Neural crest cell (in vitro differentiated cells): ENCODE data around the gene GPN3. TPM values are rescaled to one million over a fixed set of nuclear protein-coding genes. Genes with fewer than 3 reads are reported as not detected.
"Not testable (repeated sequence)": the region's sequence is repeated elsewhere in the genome, so short reads cannot be mapped to it uniquely, and the experiment has no call there.

Experiments used
- DNase-seq: peaks from one replicate; pipeline ENCODE4 v3.0.0; 2021; ENCODE audit warnings: low read depth, mixed read lengths, low spot score
- H3K27ac Mint-ChIP-seq: one replicate; pipeline ENCODE4 v1.8.0; 2021; ENCODE audit warnings: mild to moderate bottlenecking, mixed read lengths; ENCODE audit not compliant: unreplicated experiment
- H3K27me3 Mint-ChIP-seq: 2 replicates; pipeline ENCODE4 v1.8.0; 2021; ENCODE audit warnings: low read depth, mild to moderate bottlenecking, mixed read lengths
- H3K36me3 Mint-ChIP-seq: 2 replicates; pipeline ENCODE4 v1.8.0; 2021; ENCODE audit warnings: low read depth, mild to moderate bottlenecking, mixed read lengths
- H3K4me1 Mint-ChIP-seq: 2 replicates; pipeline ENCODE4 v1.8.0; 2021; ENCODE audit warnings: mixed read lengths
- H3K4me3 Mint-ChIP-seq: one replicate; pipeline ENCODE4 v1.8.0; 2021; ENCODE audit warnings: mild to moderate bottlenecking, mixed read lengths
- H3K9me3 Mint-ChIP-seq: 2 replicates; pipeline ENCODE4 v1.8.0; 2021; ENCODE audit warnings: mixed read lengths
- total RNA-seq: library from RNA; stranded (reverse); gene quantifications from 2 replicates; pipeline ENCODE4 v1.2.1, GENCODE V29; 2021
- TF ChIP-seq, protein P1 (sequence below): fragments of 200-600 bp; sonication (generic); conservative IDR thresholded peaks from 2 replicates; pipeline ENCODE4 v1.5.0; 2021; ENCODE audit warnings: antibody characterized with exemption, mild to moderate bottlenecking

Gene GPN3
- total RNA-seq, 1 donor from 2014 or later: 28.1 TPM

DNA sequence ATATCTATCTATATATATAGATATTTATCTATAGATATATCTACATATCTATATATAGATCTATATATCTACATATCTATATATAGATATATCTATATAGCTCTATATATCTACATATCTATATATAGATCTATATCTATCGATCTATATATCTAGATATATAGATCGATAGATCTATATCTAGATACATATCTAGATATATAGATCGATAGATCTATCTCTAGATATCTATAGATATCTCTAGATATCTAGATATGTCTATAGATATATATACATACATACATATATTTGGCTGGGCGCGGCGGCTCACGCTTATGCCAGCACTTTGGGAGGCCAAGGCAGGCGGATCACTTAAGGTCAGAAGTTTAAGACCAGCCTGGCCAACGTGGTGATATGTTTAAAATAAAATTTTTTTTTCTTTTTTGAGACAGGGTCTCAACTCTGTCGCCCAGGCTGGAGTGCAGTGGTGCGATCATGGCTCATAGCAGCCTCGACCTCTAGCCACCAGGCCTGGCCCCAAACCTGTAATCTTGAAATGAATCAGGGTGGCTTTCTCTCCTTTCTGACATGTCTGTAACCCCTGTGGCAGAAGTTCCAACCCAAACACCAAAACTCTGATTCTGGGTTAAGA lies 36.0 kb downstream of the GPN3 start:
- DNase-seq: no peak
- peaks cover 12% of the 10 kb centered on the region for H3K36me3 Mint-ChIP-seq
- H3K27ac Mint-ChIP-seq: no peak overlapping the region
- H3K4me3 Mint-ChIP-seq: no peak overlapping the region
- no peaks in the 10 kb centered on the region for H3K9me3 Mint-ChIP-seq
- peaks cover 4% of the 10 kb centered on the region for H3K4me1 Mint-ChIP-seq
- H3K27me3 Mint-ChIP-seq: no peaks in the 10 kb centered on the region
- TF ChIP-seq, protein P1, sequence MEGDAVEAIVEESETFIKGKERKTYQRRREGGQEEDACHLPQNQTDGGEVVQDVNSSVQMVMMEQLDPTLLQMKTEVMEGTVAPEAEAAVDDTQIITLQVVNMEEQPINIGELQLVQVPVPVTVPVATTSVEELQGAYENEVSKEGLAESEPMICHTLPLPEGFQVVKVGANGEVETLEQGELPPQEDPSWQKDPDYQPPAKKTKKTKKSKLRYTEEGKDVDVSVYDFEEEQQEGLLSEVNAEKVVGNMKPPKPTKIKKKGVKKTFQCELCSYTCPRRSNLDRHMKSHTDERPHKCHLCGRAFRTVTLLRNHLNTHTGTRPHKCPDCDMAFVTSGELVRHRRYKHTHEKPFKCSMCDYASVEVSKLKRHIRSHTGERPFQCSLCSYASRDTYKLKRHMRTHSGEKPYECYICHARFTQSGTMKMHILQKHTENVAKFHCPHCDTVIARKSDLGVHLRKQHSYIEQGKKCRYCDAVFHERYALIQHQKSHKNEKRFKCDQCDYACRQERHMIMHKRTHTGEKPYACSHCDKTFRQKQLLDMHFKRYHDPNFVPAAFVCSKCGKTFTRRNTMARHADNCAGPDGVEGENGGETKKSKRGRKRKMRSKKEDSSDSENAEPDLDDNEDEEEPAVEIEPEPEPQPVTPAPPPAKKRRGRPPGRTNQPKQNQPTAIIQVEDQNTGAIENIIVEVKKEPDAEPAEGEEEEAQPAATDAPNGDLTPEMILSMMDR: no peak

DNA sequence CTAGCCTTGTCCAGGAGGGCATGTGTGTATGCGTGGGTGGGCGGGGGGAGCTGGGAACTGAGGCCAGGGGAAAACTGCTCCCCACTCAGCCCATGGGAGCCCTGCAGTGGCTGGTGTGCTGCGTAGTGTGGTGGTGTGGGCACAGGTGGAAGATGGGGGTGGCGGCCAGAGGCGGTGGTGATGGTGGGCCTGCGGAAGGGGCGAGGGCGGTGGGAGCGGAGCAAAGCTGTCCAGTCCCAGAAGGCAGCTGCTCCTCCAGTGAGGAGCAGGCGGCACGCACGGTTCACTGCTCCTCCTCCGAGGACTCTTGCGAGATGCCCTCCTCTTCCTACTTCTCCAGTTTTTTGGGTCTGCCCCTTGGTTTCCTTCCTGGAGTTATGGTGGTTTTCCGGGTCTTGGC lies 38.4 kb downstream of the GPN3 start:
- not testable (repeated sequence) for H3K27me3 Mint-ChIP-seq

GRCh38 chr12:110426406-110426805 lies 41.7 kb downstream of the GPN3 start:
- no peaks in the 10 kb centered on the region for H3K27me3 Mint-ChIP-seq
- H3K4me1 Mint-ChIP-seq: peaks cover 2% of the 10 kb centered on the region
- H3K27ac Mint-ChIP-seq: no peak overlapping the region

More for the DNA sequence above, 38.4 kb downstream of the GPN3 start:
- H3K27ac Mint-ChIP-seq, H3K36me3 Mint-ChIP-seq, H3K4me1 Mint-ChIP-seq, DNase-seq, H3K9me3 Mint-ChIP-seq, H3K4me3 Mint-ChIP-seq: not testable (repeated sequence)

GRCh38 chr12:110424237-110424636 lies 43.8 kb downstream of the GPN3 start:
- Mint-ChIP-seq H3K9me3 (no peaks in the 10 kb centered on the region), H3K36me3 (no peaks in the 10 kb centered on the region), H3K27me3 (no peaks in the 10 kb centered on the region), H3K4me1 (no peaks in the 10 kb centered on the region), H3K27ac (no peak overlapping the region), H3K4me3 (no peak overlapping the region)
- DNase-seq: no peak
- TF ChIP-seq, protein P1: no peak

More at GRCh38 chr12:110426406-110426805, 41.7 kb downstream of the GPN3 start:
- no peaks in the 10 kb centered on the region for H3K9me3 Mint-ChIP-seq
- TF ChIP-seq, protein P1: no peak
- H3K36me3 Mint-ChIP-seq: no peaks in the 10 kb centered on the region
- DNase-seq: no peak
- H3K4me3 Mint-ChIP-seq: no peak overlapping the region

DNA sequence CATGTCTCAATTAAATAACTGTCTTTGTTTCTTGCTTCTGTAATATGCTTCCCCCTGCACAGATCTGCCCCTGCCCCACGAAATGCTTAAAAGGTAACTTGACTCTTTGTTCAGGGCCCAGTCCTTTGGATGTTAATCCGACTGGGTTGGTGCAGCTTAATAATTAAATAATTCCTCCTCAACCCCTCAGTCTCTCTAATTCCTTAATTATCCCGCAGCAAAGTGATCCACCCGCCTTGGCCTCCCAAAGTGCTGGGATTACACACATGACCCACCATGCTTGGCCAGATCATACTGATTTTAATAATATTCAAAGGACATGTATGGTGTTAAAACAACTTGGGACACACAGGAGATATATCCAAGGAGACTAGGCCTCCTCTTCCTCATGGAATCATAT lies 46.4 kb downstream of the GPN3 start:
- no peaks in the 10 kb centered on the region for H3K27me3 Mint-ChIP-seq
- DNase-seq: no peak
- no peak overlapping the region for H3K4me3 Mint-ChIP-seq
- no peak overlapping the region for H3K27ac Mint-ChIP-seq
- TF ChIP-seq, protein P1: no peak
- peaks cover 7% of the 10 kb centered on the region for H3K4me1 Mint-ChIP-seq
- no peaks in the 10 kb centered on the region for H3K9me3 Mint-ChIP-seq
- no peaks in the 10 kb centered on the region for H3K36me3 Mint-ChIP-seq

DNA sequence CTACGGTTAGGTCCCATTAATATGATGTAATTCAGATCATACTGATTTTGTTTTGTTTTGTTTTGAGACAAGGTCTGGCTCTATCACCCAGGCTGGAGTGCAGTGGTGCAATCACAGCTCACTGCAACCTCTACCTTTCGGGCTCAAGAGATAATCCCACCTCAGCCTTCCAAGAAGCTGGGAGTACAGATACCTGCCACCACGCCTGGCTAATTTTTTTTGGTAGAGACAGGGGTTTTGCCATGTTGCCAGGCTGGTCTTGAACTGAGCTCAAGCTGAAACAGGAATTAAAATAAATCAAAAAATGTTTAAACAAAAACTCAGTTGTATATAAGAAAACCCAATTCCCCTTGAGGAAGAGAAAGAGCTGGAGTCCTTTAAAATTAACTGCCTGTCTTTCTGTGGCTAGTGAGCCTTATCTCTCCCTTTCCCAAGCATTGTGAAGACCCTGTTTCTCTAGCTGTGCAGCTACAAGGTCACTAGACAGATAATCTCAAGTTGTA lies 46.8 kb downstream of the GPN3 start:
- H3K36me3 Mint-ChIP-seq: no peaks in the 10 kb centered on the region
- TF ChIP-seq, protein P1: no peak
- peaks cover 7% of the 10 kb centered on the region for H3K4me1 Mint-ChIP-seq
- no peak for DNase-seq
- no peak overlapping the region for H3K27ac Mint-ChIP-seq
- no peaks in the 10 kb centered on the region for H3K27me3 Mint-ChIP-seq
- H3K9me3 Mint-ChIP-seq: no peaks in the 10 kb centered on the region
- no peak overlapping the region for H3K4me3 Mint-ChIP-seq

DNA sequence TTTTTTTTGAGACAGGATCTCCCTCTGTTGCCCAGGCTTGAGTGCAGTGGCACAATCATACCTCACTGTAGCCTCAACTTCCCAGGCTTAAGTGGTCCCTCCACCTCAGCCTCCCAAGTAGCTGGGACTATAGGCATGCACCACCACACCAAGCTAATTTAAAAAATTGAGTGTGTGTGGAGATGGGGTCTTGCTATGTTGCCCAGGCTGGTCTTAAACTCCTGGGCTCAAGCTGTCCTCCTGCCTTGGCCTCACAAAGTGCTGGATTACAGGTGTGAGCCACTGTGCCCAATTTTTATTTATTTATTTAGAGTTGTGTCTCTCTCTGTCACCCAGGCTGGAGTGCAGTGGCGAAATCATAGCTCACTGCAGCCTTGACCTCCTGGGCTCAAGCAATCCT lies 47.4 kb downstream of the GPN3 start:
- not testable (repeated sequence) for H3K27ac Mint-ChIP-seq, H3K9me3 Mint-ChIP-seq, DNase-seq, H3K36me3 Mint-ChIP-seq, H3K27me3 Mint-ChIP-seq, H3K4me3 Mint-ChIP-seq, H3K4me1 Mint-ChIP-seq

GRCh38 chr12:110417113-110417512 lies 50.9 kb downstream of the GPN3 start:
- DNase-seq, H3K27me3 Mint-ChIP-seq, H3K4me1 Mint-ChIP-seq, H3K4me3 Mint-ChIP-seq, H3K27ac Mint-ChIP-seq, H3K36me3 Mint-ChIP-seq, H3K9me3 Mint-ChIP-seq: not testable (repeated sequence)

DNA sequence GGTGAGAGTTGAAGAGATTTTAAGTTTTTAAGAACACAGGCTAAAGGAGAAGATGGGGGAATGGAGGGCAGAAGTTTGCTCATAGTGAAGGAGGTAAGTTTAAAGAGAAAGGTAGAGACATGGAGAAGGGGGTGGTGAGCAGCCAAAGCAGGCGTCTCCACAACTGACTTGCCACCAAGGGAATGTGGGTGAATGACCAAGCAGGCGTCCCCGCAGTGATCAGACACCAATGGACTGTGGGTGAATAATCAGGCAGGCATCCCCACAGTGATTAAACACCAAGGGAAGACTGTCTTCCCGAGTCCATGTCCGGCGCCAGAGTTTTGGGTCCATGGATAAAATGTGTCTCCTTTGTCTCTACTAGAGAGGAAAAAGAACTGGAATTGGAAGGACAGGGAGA lies 58.0 kb downstream of the GPN3 start:
- H3K36me3 Mint-ChIP-seq, H3K27me3 Mint-ChIP-seq, H3K27ac Mint-ChIP-seq, H3K9me3 Mint-ChIP-seq, H3K4me1 Mint-ChIP-seq, DNase-seq, H3K4me3 Mint-ChIP-seq: not testable (repeated sequence)
